CD8-positive, alpha-beta memory T cell (primary cell): ENCODE results near the gene OSBPL10. TPM values are rescaled to one million over a fixed set of nuclear protein-coding genes. Genes with fewer than 3 reads are reported as not detected.
A peak's percentile ranks its signal among the peaks of the same experiment; 100 is the strongest.

ENCODE experiments used
- CTCF ChIA-PET: fragments of 350-600 bp; sonication (Branson Sonifier 250); formaldehyde crosslinking; loops from one replicate; lab custom pipeline; 2021; ENCODE audit warnings: antibody characterized with exemption; lab: Charles Lee
- POLR2A ChIA-PET: fragments of 350-600 bp; sonication (Branson Sonifier 250); formaldehyde crosslinking; loops from one replicate; lab custom pipeline; 2021; ENCODE audit warnings: antibody characterized with exemption; lab: Charles Lee
- DNase-seq, 5 donors: peaks; one replicate each; pipeline versions ENCODE4 v3.0.0 to v3.0.0-alpha.2; 2020 to 2022; ENCODE audit warnings: mixed read lengths in 1 of 5
- H3K27ac ChIP-seq: one replicate; pipeline ENCODE4 v1.7.0; 2013; ENCODE audit warnings: low read depth, mild to moderate bottlenecking, low read length, moderate library complexity
- H3K27me3 ChIP-seq: 2 replicates; pipeline ENCODE4 v1.7.0; 2013; ENCODE audit warnings: low read length, mild to moderate bottlenecking; ENCODE audit not compliant: insufficient read depth, poor library complexity, severe bottlenecking
- H3K36me3 ChIP-seq: 2 replicates; pipeline ENCODE4 v1.7.0; 2013; ENCODE audit warnings: mild to moderate bottlenecking, low read length, moderate library complexity; ENCODE audit not compliant: insufficient read depth
- H3K4me1 ChIP-seq: 2 replicates; pipeline ENCODE4 v1.7.0; 2013; ENCODE audit warnings: mild to moderate bottlenecking, low read length, moderate library complexity; ENCODE audit not compliant: insufficient read depth
- H3K4me3 ChIP-seq: 2 replicates; pipeline ENCODE4 v1.7.0; 2013; ENCODE audit warnings: mild to moderate bottlenecking, low read length
- H3K9me3 ChIP-seq: 2 replicates; pipeline ENCODE4 v1.7.0; 2013; ENCODE audit warnings: mild to moderate bottlenecking, low read length
- H3K27ac Mint-ChIP-seq, 8 donors: one replicate each; pipeline ENCODE4 v1.8.0; 2020 to 2021; ENCODE audit warnings: mixed read lengths in 8 of 8, mild to moderate bottlenecking in 6 of 8, inconsistent platforms in 3 of 8, moderate library complexity in 3 of 8
- H3K27me3 Mint-ChIP-seq, 2 donors: one replicate each; pipeline ENCODE4 v1.8.0; 2020 to 2021; ENCODE audit warnings: mixed read lengths in 2 of 2, mild to moderate bottlenecking in 1 of 2, moderate library complexity in 1 of 2
- H3K36me3 Mint-ChIP-seq, 3 donors: one replicate each; pipeline ENCODE4 v1.8.0; 2020 to 2021; ENCODE audit warnings: mixed read lengths in 3 of 3, inconsistent platforms in 1 of 3, mild to moderate bottlenecking in 1 of 3
- H3K4me1 Mint-ChIP-seq, 3 donors: one replicate each; pipeline ENCODE4 v1.8.0; 2020 to 2021; ENCODE audit warnings: mixed read lengths in 3 of 3, inconsistent platforms in 1 of 3, mild to moderate bottlenecking in 1 of 3
- H3K4me3 Mint-ChIP-seq, 7 donors: one replicate each; pipeline ENCODE4 v1.8.0; 2020 to 2021; ENCODE audit warnings: mixed read lengths in 7 of 7, mild to moderate bottlenecking in 6 of 7, moderate library complexity in 4 of 7, inconsistent platforms in 2 of 7
- H3K9me3 Mint-ChIP-seq, 5 donors: one replicate each; pipeline ENCODE4 v1.8.0; 2020 to 2022; ENCODE audit warnings: mixed read lengths in 5 of 5, mild to moderate bottlenecking in 3 of 5, moderate library complexity in 2 of 5, inconsistent platforms in 1 of 5
- polyA plus RNA-seq: library from polyadenylated mRNA; unstranded; fragments of 300-500 nt; fragmentation: Illumina TruSeq; gene quantifications from one replicate; pipeline ENCODE4 v1.2.3, GENCODE V29; 2021
- total RNA-seq, 2 experiments: library from RNA; stranded (reverse); gene quantifications; one replicate each; pipeline ENCODE4 v1.2.3, GENCODE V29; 2021

The OSBPL10 gene
- total and polyA plus RNA-seq, 3 experiments from 2014 or later, result 0.12 to 3.0 (median 2.6) TPM

DNA sequence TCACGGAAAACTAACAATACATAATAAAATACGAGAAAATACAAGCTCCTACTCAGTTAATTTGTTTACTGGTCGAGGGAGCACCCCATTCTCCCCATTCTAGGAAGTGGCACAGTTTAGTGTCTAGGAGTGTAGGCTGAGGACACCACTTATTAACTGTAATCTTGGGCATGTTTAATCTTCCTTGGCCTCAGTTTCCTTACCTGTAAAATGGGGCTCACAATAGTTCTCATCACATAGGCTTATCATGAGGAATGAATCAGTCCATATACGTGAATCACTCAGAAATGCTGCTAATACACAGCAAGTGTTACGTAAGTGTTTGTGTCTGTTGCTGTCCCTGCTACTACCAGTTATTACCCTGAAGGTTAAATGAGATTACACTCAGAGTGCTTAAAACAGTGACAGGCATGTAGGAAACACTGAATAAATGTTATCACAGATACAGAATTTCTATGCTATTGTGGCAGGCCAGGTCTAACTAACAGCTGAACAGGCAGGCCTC, 210.2 kb downstream of the OSBPL10 start:
- no peaks in the 10 kb centered on the region for H3K4me1 ChIP-seq
- Mint-ChIP-seq H3K4me1 (peaks cover 0 to 2% (median 0%) of the 10 kb centered on the region in 3 donors), H3K27me3 (peaks cover 10 to 27% of the 10 kb centered on the region in 2 donors), H3K4me3 (no peak overlapping the region), H3K27ac (peak overlapping the region in 1 of 8 donors; percentile 52), H3K9me3 (peaks cover 0 to 2% (median 0%) of the 10 kb centered on the region in 5 donors), H3K36me3 (no peaks in the 10 kb centered on the region)
- H3K27me3 ChIP-seq, result no peaks in the 10 kb centered on the region
- DNase-seq, result no peak
- POLR2A ChIA-PET, result no interaction called here
- H3K4me3 ChIP-seq, result no peak overlapping the region
- CTCF ChIA-PET, result no interaction called here
- H3K36me3 ChIP-seq, result no peaks in the 10 kb centered on the region
- H3K9me3 ChIP-seq, result no peaks in the 10 kb centered on the region
- H3K27ac ChIP-seq, result no peak overlapping the region

DNA sequence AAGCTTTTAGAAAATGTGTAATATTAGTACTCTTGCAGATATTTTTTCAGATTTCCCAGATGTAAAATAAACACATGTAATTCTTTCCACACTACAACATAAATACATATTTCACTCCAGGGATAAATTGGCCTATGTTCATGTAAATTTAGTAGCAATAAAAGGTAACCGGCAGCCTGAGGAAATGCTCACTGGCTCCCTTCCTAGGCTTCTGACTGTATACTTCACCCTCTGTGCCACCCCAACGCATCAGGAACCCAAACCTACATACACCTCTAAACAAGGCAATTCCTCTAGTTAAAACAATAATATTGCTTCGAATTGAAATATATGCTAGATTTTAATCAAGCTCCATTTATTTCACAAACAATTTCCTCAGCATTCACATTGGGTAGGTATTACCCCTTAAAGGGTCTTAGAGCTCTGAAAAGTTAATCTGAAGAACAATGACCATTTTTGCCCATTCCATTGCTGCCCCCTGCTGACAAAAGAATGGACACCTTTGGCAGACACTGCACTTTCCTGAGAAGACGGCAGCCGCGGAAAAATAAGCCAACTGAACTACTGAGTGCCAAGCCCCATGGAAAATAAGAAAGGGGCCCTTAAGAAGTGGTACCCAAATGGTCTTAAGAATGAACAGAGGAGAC, 212.5 kb downstream of the OSBPL10 start:
- no peak overlapping the region for H3K4me3 ChIP-seq
- no peaks in the 10 kb centered on the region for H3K4me1 ChIP-seq
- Mint-ChIP-seq H3K27ac (no peak overlapping the region), H3K27me3 (peaks cover 3 to 12% of the 10 kb centered on the region in 2 donors), H3K4me1 (peaks cover 0 to 2% (median 0%) of the 10 kb centered on the region in 3 donors), H3K36me3 (no peaks in the 10 kb centered on the region), H3K4me3 (no peak overlapping the region), H3K9me3 (no peaks in the 10 kb centered on the region)
- H3K27me3 ChIP-seq, result no peaks in the 10 kb centered on the region
- ChIA-PET CTCF (interaction anchor here (1.0 to 2.2 kb wide), 2 partner anchors 9 to 999 kb away, joined by 3 to 13 read pairs; no protein-coding TSS in a partner anchor), POLR2A (no interaction called here)
- H3K27ac ChIP-seq, result no peak overlapping the region
- no peaks in the 10 kb centered on the region for H3K9me3 ChIP-seq
- DNase-seq, result peak in 4 of 5 donors; percentile 8 to 52 (median 26)
- H3K36me3 ChIP-seq, result no peaks in the 10 kb centered on the region

DNA sequence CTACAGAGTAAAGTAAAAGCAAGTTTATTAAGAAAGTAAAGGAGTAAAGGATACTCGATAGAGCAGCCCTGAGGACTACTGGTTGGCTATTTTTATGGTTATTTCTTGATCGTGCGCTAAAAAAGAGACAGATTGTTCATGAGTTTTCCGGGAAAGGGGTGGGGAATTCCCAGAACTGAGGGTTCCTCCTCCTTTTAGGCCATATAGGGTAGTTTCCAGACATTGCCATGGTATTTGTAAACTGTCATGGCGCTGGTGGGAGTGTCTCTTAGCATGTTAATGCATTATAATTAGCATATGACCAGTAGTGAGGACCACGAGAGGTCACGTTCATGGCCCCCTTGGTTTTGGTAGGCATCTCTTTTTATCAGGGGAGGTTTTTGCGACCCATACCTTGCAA, 213.1 kb downstream of the OSBPL10 start:
- Mint-ChIP-seq H3K36me3 (no peaks in the 10 kb centered on the region), H3K4me1 (peaks cover 0 to 2% (median 0%) of the 10 kb centered on the region in 3 donors), H3K9me3 (no peaks in the 10 kb centered on the region), H3K4me3 (no peak overlapping the region), H3K27me3 (peaks cover 1 to 10% of the 10 kb centered on the region in 2 donors), H3K27ac (no peak overlapping the region)
- no peaks in the 10 kb centered on the region for H3K4me1 ChIP-seq
- H3K27me3 ChIP-seq, result no peaks in the 10 kb centered on the region
- H3K36me3 ChIP-seq, result no peaks in the 10 kb centered on the region
- H3K4me3 ChIP-seq, result no peak overlapping the region
- H3K9me3 ChIP-seq, result no peaks in the 10 kb centered on the region
- no peak for DNase-seq
- POLR2A ChIA-PET, result no interaction called here
- no peak overlapping the region for H3K27ac ChIP-seq
- CTCF ChIA-PET, result interaction anchor here (2.2 kb wide), 1 partner anchor 998 kb away, joined by 13 read pairs; no protein-coding TSS in a partner anchor

DNA sequence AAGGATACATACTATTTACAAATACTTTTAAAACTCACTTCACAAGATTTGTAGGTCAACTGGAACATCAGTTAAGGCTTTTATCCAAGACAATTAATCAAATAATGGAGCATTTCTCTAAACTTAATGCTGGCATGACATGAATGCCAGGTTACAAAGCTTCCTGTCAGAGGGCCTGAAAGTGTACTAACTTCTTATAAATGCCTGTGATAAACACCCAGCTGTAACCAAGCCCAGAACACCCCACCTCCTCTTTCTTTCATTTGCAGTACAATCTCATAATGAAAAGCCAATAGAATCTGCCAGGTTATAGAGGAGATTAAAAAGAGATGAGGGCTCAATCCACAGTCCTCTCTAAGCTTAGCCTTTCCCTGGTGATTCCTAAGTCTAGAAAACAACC, 214.4 kb downstream of the OSBPL10 start:
- Histone ChIP-seq H3K4me3 (no peak overlapping the region), H3K4me1 (no peaks in the 10 kb centered on the region), H3K36me3 (no peaks in the 10 kb centered on the region), H3K27ac (no peak overlapping the region), H3K27me3 (no peaks in the 10 kb centered on the region), H3K9me3 (no peaks in the 10 kb centered on the region)
- POLR2A ChIA-PET, result no interaction called here
- H3K4me3 Mint-ChIP-seq, result no peak overlapping the region
- H3K36me3 Mint-ChIP-seq, result no peaks in the 10 kb centered on the region
- H3K4me1 Mint-ChIP-seq, result peaks cover 3 to 7% (median 6%) of the 10 kb centered on the region in 3 donors
- DNase-seq, result no peak
- no peaks in the 10 kb centered on the region for H3K9me3 Mint-ChIP-seq
- CTCF ChIA-PET, result no interaction called here
- peaks cover 1 to 5% of the 10 kb centered on the region in 2 donors for H3K27me3 Mint-ChIP-seq
- no peak overlapping the region for H3K27ac Mint-ChIP-seq

DNA sequence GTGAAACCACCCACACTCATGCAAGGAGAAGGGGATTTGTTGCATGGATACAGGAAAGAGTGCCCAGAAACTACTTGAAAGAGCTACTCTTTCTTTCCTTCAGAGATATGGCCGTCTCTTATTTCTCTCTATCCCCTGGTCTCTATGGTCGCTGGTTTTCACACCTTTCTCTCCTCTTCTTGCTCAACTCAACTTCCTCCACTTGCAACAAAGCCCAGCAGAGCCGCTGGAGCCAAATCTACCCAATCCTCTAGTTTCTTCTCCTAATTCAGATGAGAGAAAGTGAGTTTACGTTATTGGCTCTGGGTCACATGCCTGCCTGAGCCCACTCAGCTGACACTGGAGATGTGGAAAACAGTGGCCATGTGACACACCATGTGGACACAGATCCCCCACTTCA, 215.2 kb downstream of the OSBPL10 start:
- CTCF ChIA-PET, result no interaction called here
- no peaks in the 10 kb centered on the region for H3K9me3 ChIP-seq

DNA sequence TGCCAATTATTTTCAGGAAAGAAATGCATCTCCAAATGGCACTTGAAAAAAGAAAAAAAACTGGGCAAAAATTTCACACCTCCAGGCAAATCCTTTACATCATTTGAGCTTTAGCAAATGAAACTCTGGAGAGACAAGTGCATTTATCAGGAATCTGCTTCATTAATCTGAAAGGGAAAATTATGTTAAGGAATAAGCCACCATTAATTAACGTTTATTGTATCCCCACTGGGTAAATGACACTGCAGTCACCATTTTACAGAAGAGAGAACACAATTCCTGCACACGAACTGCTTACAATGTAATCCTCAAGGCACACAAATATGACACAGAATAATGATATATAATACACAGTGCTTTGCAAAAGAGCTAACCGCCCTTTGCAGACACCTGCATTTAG, 217.3 kb downstream of the OSBPL10 start:
- no peaks in the 10 kb centered on the region for H3K9me3 Mint-ChIP-seq
- H3K9me3 ChIP-seq, result no peaks in the 10 kb centered on the region
- ChIA-PET POLR2A (no interaction called here), CTCF (no interaction called here)
- peaks cover 0 to 2% (median 0%) of the 10 kb centered on the region in 3 donors for H3K36me3 Mint-ChIP-seq
- H3K4me3 Mint-ChIP-seq, result no peak overlapping the region
- H3K4me3 ChIP-seq, result no peak overlapping the region
- no peaks in the 10 kb centered on the region for H3K27me3 ChIP-seq
- peaks cover 2 to 8% (median 6%) of the 10 kb centered on the region in 3 donors for H3K4me1 Mint-ChIP-seq
- no peaks in the 10 kb centered on the region for H3K36me3 ChIP-seq
- H3K27ac Mint-ChIP-seq, result no peak overlapping the region
- H3K27ac ChIP-seq, result no peak overlapping the region
- no peaks in the 10 kb centered on the region for H3K4me1 ChIP-seq
- peaks cover 1 to 6% of the 10 kb centered on the region in 2 donors for H3K27me3 Mint-ChIP-seq
- DNase-seq, result no peak

More for the DNA sequence above, 215.2 kb downstream of the OSBPL10 start:
- no peaks in the 10 kb centered on the region for H3K36me3 Mint-ChIP-seq
- no peak overlapping the region for H3K4me3 Mint-ChIP-seq
- H3K27me3 Mint-ChIP-seq, result peaks cover 1 to 4% of the 10 kb centered on the region in 2 donors
- POLR2A ChIA-PET, result no interaction called here
- no peak overlapping the region for H3K4me3 ChIP-seq
- peaks cover 3 to 8% (median 6%) of the 10 kb centered on the region in 3 donors for H3K4me1 Mint-ChIP-seq
- no peaks in the 10 kb centered on the region for H3K27me3 ChIP-seq
- H3K27ac Mint-ChIP-seq, result no peak overlapping the region
- no peaks in the 10 kb centered on the region for H3K9me3 Mint-ChIP-seq
- no peak overlapping the region for H3K27ac ChIP-seq
- no peaks in the 10 kb centered on the region for H3K36me3 ChIP-seq
- no peaks in the 10 kb centered on the region for H3K4me1 ChIP-seq
- no peak for DNase-seq

DNA sequence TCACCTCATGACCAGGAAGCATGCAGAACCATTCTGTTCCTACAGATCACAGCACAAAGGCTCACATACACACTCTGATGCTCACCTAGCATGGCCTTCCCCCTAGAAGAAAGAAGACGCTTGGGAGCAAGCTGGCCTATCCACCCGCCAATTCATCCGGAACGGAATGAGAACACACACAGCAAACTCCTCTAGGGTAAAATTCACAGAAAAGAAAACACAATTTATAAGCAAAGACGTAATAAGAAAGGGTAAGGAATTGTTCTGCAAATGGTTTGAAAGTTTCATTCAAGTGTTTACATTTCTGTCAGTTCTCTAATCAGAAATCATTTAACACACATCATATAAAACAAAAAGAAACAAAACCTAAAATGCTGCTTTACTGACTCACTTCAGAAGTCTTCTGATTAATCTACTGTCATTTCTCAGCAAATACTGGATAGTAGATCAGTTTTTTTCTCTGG, 218.1 kb downstream of the OSBPL10 start:
- H3K27me3 Mint-ChIP-seq, result peaks cover 0 to 4% of the 10 kb centered on the region in 2 donors
- Histone ChIP-seq H3K27me3 (no peaks in the 10 kb centered on the region), H3K27ac (no peak overlapping the region), H3K4me3 (no peak overlapping the region), H3K4me1 (no peaks in the 10 kb centered on the region), H3K9me3 (no peaks in the 10 kb centered on the region), H3K36me3 (no peaks in the 10 kb centered on the region)
- ChIA-PET POLR2A (no interaction called here), CTCF (no interaction called here)
- peaks cover 0 to 2% (median 0%) of the 10 kb centered on the region in 3 donors for H3K36me3 Mint-ChIP-seq
- H3K27ac Mint-ChIP-seq, result peak overlapping the region in 2 of 8 donors; percentile 13 to 61
- H3K9me3 Mint-ChIP-seq, result no peaks in the 10 kb centered on the region
- no peak for DNase-seq
- no peak overlapping the region for H3K4me3 Mint-ChIP-seq
- peaks cover 2 to 8% (median 6%) of the 10 kb centered on the region in 3 donors for H3K4me1 Mint-ChIP-seq

DNA sequence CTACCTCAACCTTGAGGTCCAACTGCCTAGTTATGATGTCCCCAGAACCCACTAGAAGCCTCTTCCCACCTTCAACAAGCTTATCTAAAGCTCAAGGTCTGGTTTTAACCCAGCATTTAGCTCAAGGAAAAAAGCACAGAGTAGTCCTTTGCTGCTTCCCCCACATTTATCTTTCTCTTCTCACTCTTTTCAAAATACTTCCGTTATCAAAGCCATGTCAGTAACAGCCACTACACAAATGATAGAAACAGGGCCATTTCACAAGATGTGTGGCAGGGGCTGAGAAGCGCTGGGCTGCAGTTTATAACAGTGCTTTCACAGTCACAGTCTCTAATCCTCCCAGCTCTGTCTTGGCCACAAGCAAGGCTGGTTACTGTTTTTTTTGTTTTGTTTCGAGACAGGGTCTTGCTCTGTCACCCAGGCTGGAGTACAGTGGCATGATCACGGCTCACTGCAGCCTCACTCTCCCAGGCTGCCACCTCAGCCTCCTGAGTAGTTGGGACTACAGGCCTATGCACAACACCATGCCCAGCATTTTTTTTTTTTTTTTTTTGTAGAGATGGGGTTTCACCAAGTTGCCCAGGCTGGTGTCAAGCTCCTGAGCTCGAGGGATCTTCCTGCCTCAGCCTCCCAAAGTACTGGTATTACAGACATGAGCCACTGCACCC, 218.8 kb downstream of the OSBPL10 start:
- Histone ChIP-seq H3K27me3 (no peaks in the 10 kb centered on the region), H3K27ac (no peak overlapping the region), H3K36me3 (no peaks in the 10 kb centered on the region), H3K9me3 (no peaks in the 10 kb centered on the region), H3K4me1 (no peaks in the 10 kb centered on the region), H3K4me3 (no peak overlapping the region)
- Mint-ChIP-seq H3K36me3 (peaks cover 0 to 2% (median 0%) of the 10 kb centered on the region in 3 donors), H3K27me3 (peaks cover 0 to 6% of the 10 kb centered on the region in 2 donors), H3K4me3 (peak overlapping the region in 1 of 7 donors; percentile 41), H3K9me3 (no peaks in the 10 kb centered on the region), H3K4me1 (peaks cover 2 to 8% (median 6%) of the 10 kb centered on the region in 3 donors), H3K27ac (peak overlapping the region in 3 of 8 donors; percentile 2 to 39 (median 12))
- DNase-seq, result no peak
- ChIA-PET POLR2A (no interaction called here), CTCF (no interaction called here)
